HPDE6-E6E7 (cell line): ENCODE measurements around the gene KCNJ6.

Experiments used
- DNase-seq: peaks from one replicate; pipeline ENCODE4 v3.0.0; 2011; ENCODE audit warnings: missing footprints; ENCODE audit errors: extremely low spot score

KCNJ6 gene

DNA sequence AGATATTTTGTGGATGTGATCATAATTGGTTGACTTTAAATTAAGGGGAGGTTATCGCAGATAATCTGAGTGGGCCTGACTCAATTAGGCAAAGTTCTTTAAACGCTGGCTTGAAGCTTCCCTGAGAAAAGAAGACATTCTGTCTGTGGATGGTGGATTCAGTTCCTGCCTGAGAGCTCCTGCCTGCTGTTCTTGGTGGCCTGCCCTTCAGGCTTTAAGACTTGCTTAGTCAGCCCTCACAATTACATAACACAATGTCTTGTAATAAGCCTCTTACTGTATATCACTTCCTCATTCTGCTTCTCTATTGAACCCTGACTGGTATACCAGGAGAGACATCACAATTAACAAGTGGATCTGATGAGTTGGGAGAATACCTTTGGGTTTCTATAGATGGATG lies 50.2 kb downstream of the KCNJ6 start:
- no peak for DNase-seq

DNA sequence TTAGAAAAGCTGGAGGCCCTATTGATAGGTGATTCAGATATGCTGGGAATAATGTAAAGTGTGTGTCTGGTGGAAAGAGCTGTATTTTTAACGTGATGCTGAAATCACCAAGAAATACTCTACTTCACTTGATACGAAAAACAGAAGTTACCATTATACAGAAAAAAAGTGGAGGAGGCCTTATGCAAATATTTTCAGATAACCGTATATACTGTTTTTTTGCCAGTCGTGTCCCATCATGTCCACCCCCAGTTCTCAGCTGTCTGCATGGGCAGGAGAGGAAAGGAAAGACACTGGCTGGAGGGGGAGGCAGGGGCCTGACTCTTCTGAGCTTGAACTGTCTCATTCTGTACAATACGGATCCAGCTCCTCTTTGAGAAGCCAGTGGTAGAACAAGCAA lies 51.1 kb downstream of the KCNJ6 start:
- no peak for DNase-seq

GRCh38 chr21:37863842-37864241 lies 52.4 kb downstream of the KCNJ6 start:
- no peak for DNase-seq

DNA sequence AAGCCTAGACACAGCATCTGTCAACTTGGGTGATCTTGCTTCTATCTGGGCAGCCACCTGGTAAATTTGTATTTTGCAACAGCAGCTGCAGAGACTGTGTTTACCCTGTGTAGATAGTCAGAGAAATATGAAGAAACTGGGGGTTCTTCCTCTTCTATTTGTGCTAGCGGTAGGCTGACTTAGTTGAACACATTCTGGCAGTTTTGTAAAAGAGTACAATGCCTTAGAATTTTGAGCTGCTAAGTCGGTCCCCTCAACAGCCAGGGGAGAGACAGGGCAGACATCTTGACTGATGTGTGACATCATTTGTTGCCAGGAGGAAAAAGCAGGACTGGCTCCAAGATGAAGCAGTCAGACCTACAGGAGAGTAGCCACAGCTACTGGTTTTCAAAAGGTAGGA lies 53.7 kb downstream of the KCNJ6 start:
- DNase-seq: peak; percentile 39

- no peak for DNase-seq
Observed at GRCh38 chr21:37861561-37861960, 54.7 kb downstream of the KCNJ6 start.

DNA sequence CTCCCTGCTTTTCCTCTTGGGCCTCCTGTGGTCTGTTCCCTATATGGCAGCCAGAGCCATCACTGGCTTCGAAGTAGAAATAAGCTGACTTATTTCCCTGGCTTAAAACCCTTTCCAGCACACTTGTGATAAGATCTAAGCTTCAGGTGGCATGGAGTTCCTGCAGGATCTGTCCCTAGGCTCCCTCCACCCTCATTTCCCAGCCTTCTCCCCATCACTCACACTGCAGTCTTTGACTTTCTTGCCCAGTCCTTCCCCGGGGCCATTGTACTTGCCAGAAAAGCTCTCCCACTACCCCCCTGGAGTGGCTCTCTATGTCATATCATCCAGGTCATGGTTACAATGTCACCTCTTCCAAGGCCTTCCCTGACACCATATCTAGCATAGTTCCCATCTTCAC lies 55.8 kb downstream of the KCNJ6 start:
- DNase-seq: no peak

GRCh38 chr21:37855647-37856625 lies 60.3 kb downstream of the KCNJ6 start:
- no peak for DNase-seq

DNA sequence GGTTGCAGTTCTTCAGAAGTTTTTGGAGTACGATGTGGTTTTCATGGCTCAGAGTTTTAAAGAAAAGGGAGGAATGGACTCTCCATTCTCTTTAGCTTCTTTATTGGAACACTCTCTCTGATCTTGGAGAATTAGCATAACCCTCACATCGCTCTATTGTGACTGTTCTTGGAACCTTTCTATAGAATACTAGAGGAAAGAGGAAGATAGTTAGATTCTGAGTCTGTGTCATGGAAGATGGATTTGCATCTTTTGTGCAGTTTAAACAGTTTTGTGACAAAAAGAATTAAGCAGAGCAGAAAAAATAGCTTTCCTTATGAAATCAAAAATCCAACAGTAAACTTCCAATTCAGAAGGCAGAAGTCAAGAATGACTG lies 61.0 kb downstream of the KCNJ6 start:
- DNase-seq: no peak

DNA sequence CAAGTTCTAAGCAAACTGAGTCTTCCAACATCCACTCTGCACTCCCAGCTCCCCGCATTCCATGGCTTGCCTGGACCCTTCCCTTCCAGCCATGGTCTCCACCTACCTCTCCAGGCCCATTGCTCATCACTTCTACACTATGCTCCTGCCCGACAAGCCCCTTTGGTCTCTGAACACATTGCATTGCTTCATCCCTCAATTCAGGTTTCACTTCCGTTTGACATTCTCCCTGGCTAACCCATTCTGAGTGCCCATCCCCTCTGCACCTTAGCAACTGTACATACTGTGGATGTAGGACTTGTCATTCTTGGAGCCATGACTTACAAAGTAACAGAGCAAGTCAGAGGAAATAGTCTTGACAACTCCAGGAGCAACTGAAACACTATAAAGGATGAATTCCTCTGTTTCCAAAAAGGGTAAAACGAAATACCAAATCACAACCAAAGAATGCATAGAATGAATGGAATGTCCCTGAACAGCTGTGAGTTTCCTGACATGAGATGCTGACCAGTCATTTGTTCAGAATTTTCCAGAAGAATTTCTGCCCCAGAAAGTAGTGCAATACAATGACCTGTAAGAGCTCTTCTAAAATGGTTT lies 66.7 kb downstream of the KCNJ6 start:
- DNase-seq: no peak

DNA sequence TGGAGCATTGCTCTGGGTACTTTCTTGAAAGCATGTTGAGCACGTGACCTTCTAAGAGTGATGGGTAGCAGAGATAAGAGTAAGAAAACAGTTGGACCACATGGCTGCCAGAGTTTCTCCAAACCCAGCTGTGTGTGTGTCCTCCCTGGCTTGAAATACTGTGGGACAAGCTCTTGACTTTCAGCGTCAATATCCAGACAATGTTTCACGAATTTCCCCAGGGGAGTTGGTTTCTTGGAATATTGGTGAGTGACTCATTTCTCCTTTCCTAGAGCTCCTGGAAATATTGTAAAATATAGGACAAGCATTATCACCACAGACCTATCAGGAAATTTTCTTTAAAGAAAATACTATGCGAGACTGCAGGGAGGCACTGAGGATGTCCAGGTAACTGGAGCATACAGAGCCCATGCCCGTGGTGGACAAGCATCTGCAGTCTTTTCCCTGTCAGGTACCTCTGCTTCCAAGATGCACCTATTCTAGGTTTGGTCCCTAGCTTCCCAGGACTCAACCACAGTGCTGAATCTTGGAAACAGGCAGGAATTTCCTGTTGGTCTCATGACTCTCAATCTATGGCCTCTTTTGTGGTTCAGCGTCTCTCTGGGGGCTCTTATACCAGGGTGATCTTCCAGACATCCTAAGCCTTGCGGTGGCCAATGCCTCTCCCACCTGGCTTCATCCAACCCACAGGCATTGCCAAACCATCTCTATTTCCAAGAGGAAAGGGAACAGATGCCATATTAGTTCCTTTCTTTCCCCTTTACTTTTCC lies 67.4 kb downstream of the KCNJ6 start:
- no peak for DNase-seq

GRCh38 chr21:37845535-37845934 lies 70.7 kb downstream of the KCNJ6 start:
- no peak for DNase-seq

DNA sequence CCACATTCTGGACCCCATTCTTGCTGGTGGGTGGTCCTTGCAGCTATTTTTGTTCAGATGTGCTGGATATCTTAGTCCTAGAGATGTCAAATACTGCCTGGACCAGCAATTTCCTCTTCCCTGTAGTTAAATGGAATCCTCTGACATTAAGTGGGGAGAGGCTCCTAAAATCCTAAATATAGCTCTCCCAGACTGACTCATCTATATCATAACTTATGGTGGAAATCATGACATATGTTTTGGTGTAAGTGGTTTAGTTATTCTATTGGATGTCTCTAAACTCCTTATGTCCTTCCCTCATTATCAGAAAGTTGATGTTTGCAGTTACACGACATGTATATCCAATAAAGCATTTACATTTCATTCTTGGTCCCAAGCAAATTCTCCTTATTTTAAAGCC lies 73.1 kb downstream of the KCNJ6 start:
- DNase-seq: no peak

DNA sequence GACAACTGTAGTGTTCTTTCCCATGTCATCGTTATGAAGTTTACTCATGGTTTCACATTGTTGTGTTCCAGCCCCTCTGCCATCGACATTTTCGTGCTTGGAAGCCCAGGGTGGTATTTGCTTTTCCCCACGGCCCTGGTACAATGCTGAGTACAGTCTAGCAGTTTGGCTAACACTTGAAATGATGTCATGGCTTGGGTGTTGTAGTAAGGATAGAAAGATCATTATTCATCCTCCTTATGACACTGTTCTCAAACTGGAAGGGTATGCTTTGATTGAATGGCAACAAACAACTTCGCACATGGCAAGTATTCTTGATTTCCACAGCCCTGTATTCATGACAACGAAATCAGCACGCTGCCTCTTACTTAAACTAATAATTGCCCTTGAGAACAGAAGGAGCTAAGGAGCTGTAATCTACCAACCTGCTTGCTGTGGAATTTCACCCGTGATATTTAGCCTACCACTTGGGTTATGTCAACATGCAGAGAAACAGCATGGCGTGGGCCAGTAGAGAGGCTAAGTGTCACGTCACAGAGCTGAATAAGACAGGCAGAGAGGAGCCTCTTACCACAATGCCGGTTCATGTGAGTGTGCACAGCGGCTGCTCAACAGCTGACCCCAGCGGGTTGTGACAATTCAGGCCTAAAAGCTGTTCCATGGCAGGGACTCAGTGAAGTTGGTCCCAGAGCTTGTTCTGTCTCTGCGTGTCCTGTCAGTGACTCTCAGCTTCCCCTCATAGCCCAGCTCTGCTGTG lies 73.9 kb downstream of the KCNJ6 start:
- DNase-seq: no peak

GRCh38 chr21:37837381-37837780 lies 78.9 kb downstream of the KCNJ6 start:
- no peak for DNase-seq

DNA sequence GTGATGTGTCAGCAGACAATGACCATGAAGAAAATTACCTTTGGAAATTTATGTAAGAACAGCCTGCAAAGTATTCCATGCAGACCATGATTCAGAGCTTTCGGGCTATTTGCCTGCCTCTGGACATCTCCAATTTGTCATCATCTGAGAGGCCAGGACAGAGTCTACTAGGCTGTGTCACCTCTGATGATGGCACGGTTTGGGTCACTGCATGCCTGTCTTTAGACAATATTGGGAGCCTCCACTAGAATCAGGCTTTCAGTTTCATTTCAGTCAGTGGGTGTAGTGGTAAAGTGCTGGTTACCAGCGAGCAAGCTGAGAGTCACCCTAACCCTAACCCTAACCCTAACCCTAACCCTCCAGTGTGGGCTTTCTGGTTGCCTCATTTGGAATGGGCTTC lies 80.8 kb downstream of the KCNJ6 start:
- no peak for DNase-seq

- no peak for DNase-seq
Observed at GRCh38 chr21:37833301-37833700, 83.0 kb downstream of the KCNJ6 start.

GRCh38 chr21:37829447-37829846 lies 86.8 kb downstream of the KCNJ6 start:
- peak; percentile 28 for DNase-seq

GRCh38 chr21:37828991-37829390 lies 87.3 kb downstream of the KCNJ6 start:
- DNase-seq: no peak

GRCh38 chr21:37828556-37828955 lies 87.7 kb downstream of the KCNJ6 start:
- DNase-seq: no peak

- no peak for DNase-seq
Observed at GRCh38 chr21:37827913-37828312, 88.3 kb downstream of the KCNJ6 start.

DNA sequence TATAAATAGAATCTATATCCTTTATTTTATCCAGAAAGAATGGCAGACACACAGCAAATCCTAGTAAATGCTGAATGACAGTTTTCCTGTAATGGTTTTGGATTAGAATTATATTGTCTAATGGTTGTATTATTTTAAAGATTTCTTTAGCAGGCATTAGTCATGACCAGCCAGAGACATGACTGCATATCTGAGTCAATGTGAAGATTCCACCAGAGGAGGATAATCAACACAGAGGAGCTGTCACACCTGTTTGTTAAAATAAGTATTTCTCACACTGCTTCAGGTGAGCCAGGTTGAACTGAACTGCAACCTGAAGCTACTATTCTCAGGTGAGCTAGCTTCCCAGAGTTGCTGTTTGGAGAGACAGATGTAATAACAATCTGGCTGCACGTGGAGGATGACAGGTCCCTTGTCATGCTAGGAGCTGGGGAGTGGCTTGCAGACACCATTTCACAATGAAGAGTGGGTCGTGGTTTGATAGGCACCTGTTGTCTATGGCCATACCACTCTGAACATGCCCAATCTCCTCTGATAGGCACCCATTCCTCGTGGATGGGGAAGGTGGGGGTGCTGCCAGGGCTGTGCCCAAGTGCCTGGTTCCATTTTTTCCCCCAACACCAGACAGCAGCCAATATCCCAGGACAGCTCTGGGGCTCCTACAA lies 94.3 kb downstream of the KCNJ6 start:
- DNase-seq: peak; percentile 16
